HG03066 (cell line): Measurements from ENCODE around the gene TMEM126A.
A peak's percentile ranks its signal among the peaks of the same experiment; 100 is the strongest.

ENCODE experiments used
- ATAC-seq: cut with Tn5 transposase; IDR thresholded peaks from one replicate; pipeline ENCODE4 v1.9.1; 2021; ENCODE audit warnings: low read depth; ENCODE audit not compliant: unreplicated experiment

Gene TMEM126A

DNA sequence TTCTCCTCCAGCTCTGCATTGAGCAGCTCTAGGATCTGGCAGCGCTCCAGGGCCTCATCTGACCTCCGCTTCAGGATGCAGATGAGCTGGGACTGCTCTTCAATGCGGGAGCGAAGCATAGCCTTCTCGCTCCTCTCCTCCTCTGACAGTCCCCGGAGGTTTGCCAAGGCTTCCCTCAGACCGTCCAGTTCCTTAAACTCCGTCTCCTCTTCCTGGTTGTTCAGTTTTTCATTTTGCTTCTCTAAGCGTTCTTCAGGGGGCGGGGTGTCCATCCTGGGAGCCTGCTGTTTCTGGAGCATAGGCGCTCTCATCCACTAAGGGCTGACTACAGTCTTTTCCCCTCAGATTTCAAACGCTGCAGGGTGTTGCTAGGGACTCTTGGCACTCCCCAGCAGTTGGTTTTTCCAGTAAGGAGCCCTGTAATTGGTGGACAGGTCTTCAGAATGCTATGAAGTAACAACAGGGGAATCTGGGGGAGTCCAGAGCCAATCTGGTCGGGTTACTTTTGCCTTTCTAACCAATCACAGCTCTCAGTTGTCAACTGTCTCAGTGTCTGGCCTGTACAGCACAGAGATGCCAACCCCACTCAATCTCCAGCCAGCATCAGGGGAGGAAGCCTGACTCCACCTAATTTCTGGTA lies 38.2 kb downstream of the TMEM126A start, which contains the start of gene CCDC89:
Gene CCDC89 (minus strand): TSS at position 376 of the 640 bp plus-strand sequence. CDS start 65 bp downstream, at position 311.
- no peak for ATAC-seq

DNA sequence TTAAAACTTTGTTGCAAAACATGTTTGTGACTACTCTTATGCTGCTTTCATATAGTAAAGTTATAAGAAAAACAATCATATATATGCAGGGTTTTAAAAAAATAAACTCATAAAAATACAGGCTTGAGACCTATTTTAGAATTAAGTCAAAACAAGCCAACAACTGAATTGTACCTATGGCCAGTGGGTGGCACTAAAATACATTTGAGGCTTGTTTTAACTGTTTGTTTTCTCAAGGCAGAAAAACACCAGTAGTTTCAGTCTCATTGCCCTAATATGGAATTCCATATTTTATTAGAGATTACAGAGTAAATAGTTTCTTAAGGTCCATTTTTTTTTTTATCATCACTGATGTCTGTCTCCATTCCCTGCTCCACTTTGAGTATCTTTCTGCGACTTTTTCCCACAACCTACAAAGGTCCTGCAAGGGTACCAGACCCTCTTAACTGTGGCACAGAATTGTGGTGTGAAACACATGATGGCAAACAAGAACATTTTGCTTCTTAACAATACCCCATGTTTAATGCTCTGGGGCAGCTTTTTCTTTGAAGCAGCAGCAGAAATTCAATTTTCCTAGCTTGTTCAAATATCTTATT lies 46.7 kb downstream of the TMEM126A start:
- no peak for ATAC-seq

GRCh38 chr11:85695546-85695945 lies 47.8 kb downstream of the TMEM126A start:
- ATAC-seq, result no peak

DNA sequence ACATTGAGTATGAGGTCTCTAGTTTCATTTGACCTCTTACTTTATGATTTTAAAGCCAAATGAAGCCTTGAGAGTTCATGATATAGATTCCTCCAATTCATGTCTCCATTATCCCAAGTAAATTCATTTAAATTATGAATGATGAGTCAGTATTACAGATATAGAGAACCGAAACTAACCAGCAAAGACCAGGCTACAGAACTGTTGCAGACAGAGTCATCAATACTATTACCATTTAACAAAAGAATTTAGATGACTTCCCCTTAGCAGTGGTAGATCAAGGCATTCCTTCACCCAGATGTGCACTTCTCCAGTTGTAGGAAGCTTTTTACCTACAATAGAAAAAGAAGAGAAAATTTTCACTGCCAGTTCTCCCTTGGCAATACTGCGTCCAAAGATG lies 50.0 kb downstream of the TMEM126A start:
- no peak for ATAC-seq

- ATAC-seq, result no peak
Observed at GRCh38 chr11:85698195-85698594, 50.4 kb downstream of the TMEM126A start.

GRCh38 chr11:85699957-85700741 lies 52.4 kb downstream of the TMEM126A start:
- peak; percentile 75 for ATAC-seq

GRCh38 chr11:85704967-85705366 lies 57.2 kb downstream of the TMEM126A start:
- no peak for ATAC-seq

DNA sequence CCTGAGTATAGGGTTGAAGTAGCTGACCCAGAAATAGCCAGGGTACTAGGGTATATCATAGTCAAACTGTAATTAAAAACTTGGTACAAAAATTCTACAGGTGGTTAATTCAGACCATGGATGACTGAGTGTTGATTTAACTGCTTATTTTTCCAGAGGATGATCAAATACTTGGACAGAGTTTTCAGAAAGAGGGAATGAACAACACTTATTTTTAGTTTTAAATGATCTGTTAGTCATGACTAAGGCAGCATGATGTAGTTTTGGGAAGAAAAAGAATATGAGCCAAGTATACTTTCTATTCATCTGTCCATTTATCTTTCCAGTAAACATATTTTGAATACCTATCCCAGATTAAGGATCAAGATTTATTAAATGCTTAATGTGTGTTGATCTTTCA lies 58.0 kb downstream of the TMEM126A start:
- ATAC-seq, result no peak
